GM21528 (cell line): Measurements from ENCODE around the gene OR2M4.
"Not testable (repeated sequence)": the region's sequence is repeated elsewhere in the genome, so short reads cannot be mapped to it uniquely, and the experiment has no call there.

Source experiments
- ATAC-seq: cut with Tn5 transposase; IDR thresholded peaks from one replicate; pipeline ENCODE4 v1.9.1; 2021; ENCODE audit warnings: mild to moderate bottlenecking, moderate library complexity; ENCODE audit not compliant: unreplicated experiment, low FRiP score

The OR2M4 gene

DNA sequence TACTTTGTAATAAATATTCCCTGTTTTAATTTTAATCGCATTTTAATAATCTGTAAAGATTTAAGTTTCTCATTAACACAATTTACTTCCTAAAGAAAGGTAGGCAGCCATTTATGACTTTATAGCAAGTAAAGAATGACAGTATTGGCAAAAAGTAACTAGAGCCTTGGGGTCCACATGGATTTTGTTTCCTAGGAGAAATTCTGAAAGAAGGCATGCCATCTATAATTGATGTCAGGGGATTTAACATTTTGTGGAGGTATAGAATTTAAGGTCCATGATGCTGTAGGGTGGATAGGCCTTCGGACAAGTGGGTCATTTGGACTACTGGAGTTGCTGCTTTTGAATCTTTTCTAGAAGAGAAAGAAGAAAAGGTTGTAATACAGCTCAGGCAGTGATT, at the start of gene OR2M4:
Gene OR2M4, plus strand, starts transcription at position 301 of the 400 bp plus-strand sequence. CDS start 7,512 bp downstream, outside the sequence.
- ATAC-seq: no peak

GRCh38 chr1:248183996-248184395, 47.2 kb upstream of the OR2M4 start:
- no peak for ATAC-seq

GRCh38 chr1:248187363-248187762, 43.9 kb upstream of the OR2M4 start:
- ATAC-seq: no peak

GRCh38 chr1:248189026-248189425, 42.2 kb upstream of the OR2M4 start:
- ATAC-seq: no peak

DNA sequence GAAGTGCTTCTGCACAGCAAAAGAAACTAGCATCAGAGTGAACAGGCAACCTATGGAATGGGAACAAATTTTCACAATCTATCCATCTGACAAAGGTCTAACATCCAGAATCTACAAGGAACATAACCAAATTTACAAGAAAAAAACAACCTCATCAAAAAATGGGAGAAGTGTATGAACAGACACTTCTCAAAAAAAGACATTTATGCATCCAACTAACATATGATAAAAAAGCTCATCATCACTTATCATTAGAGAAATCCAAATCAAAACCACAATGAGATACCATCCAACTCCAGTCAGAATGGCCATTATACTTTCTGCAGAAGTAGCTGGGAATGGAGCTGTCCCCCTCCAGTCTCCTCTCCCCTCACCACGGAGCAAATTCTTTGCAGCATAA, 37.1 kb upstream of the OR2M4 start:
- no peak for ATAC-seq

DNA sequence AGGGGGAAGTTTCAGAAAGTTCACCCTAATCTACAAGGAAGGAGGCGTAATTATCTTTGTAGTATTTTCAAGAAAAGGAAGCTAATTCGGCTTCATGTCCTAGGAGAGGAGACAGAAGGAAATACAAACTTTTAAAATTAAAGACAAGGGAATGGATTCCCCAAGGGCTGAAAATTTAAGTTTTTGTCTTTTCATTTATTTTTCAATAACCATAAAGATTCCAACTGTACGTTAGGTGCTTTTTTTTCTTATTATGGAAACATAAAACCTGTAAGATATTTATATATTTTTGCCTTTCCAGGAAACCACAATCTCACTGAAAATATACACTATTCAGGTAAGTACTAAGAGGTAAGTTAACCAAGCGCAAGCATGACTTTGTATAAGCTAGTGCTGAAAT, 34.3 kb upstream of the OR2M4 start, which contains the start of gene OR2M3:
Gene OR2M3, plus strand, starts transcription at position 301 of the 400 bp plus-strand sequence. CDS start 5,803 bp downstream, outside the sequence.
- ATAC-seq: no peak

GRCh38 chr1:248215880-248216279, 15.3 kb upstream of the OR2M4 start:
- ATAC-seq: no peak

DNA sequence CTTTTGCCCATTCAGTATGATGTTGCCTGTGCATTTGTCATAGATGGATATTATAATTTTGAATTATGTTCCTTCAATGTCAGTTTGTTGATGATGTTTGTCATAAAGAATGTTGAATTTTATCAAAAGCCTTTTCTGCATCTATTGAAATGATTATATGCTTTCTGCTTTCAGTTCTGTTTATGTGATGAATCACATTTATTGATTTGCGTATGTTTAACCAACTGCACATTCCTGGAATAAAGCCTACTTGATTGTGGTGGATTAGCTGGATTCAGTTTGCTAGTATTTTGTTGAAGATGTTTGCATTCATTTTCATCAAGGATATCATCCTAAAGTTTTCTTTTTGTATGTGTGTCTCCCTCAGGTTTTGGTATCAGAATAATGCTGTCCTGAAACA, 5.7 kb upstream of the OR2M4 start:
- no peak for ATAC-seq

- no peak for ATAC-seq
These were observed 1.8 kb upstream of the OR2M4 start for GRCh38 chr1:248229360-248229908.

DNA sequence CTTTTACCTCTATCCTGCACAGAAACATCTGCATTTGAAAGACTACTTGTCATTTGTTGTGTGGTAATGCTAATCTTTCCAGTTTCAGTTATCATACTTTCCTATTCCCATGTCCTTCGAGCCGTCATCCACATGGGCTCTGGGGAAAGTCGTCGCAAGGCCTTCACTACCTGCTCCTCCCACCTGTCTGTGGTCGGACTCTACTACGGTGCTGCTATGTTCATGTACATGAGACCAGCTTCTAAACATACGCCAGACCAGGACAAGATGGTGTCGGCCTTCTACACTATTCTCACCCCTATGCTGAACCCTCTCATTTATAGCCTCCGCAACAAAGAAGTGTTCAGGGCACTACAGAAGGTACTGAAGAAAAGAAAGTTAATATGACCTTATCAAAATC, 8.3 kb downstream of the OR2M4 start:
- no peak for ATAC-seq

- ATAC-seq: peak; percentile 86
These were observed 12.0 kb downstream of the OR2M4 start for GRCh38 chr1:248243204-248243603.

GRCh38 chr1:248259309-248259708, 28.1 kb downstream of the OR2M4 start:
- ATAC-seq: not testable (repeated sequence)

DNA sequence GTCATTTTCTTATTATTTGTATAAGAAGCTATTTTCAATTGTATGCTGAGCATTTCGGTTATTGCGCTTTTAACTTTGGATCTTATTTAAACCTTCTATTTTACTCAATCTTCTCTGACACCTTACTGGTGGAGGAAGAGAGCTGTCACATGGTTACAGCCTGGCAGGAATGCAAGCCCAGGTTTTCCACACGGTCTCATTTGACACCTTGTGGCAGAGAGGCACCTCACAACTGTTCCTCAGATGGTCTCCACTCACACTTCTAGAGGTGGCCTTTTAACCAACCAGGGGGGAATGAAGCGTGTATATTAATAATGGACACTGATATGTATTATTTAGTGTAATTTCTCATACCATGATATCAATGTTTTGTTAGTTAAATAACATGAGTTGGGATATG, 37.0 kb downstream of the OR2M4 start:
- ATAC-seq: no peak

DNA sequence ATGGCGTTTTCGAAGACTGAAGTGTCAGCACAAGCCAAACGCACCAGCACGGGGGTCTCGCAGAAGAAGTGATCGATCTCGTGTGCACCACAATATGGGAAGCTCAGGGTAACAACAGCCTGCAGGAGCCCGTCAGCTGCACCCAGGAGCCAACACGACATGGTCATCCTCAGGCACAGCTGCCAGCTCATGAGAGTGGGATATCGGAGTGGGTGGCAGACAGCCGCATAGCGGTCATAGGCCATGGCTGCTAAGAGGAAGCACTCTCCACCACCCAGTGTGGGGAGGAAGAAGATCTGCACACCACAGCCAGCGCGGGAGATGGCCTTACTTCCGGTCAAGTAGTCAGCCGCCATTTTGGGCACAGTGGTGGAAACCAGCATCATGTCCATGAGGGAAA, 42.0 kb downstream of the OR2M4 start:
- ATAC-seq: not testable (repeated sequence)

GRCh38 chr1:248277876-248278275, 46.7 kb downstream of the OR2M4 start, which contains the start of gene OR2T33:
Gene OR2T33, minus strand, starts transcription at chr1:248277976. Its CDS starts 4,162 bp downstream, at chr1:248273814.
- no peak for ATAC-seq

GRCh38 chr1:248288391-248288790, 57.2 kb downstream of the OR2M4 start:
- no peak for ATAC-seq
